ENCODE results near the gene CNIH4. TPM values are rescaled to one million over a fixed set of nuclear protein-coding genes. Genes with fewer than 3 reads are reported as not detected.
"Not testable (repeated sequence)": the region's sequence is repeated elsewhere in the genome, so short reads cannot be mapped to it uniquely, and the experiment has no call there.

Gene CNIH4
- total RNA-seq (10 to 100 TPM; 24.7 to 32.1 TPM), polyA plus RNA-seq (ENCODE audit: insufficient read depth, low read depth, low replicate concordance) (43.3 TPM)
- long read RNA-seq, donor 1, full-length matches to known transcripts: 60 of 60 reads
- long read RNA-seq, donor 1, partial matches to known transcripts: 0 of 60 reads
- long read RNA-seq, donor 1, other reads (novel, unspliced or antisense): 0 of 60 reads
- long read RNA-seq, donor 2, full-length matches to known transcripts: 36 of 36 reads
- long read RNA-seq, donor 2, partial matches to known transcripts: 0 of 36 reads
- long read RNA-seq, donor 2, other reads (novel, unspliced or antisense): 0 of 36 reads

- WGBS, 2 donors: 0 to 1% methylated on average over 33 to 70 of the region's 78 CpGs
Measured at GRCh38 chr1:224356685-224357625, at the start of gene CNIH4. Gene CNIH4 (plus strand): TSS chr1:224356879. CDS start chr1:224356925, 46 bp downstream.

DNA sequence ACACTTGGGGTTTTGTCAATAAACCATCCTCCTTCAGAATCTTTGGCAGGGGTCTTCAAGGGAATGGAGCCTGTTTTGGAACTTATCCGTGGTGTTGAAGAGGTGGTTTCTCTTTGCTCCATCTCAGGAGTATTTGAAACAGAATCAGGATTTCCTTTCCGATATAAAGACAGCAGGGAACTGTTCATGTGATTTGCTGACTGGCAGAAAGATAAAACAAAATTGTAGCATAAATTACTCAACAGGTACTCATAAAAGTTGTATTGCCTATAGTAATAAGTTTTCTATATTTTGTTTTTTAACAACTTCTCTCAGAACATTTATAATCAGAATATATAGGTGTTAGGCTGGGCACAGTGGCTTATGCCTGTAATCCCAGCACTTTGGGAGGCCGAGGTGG is 48.6 kb upstream of the CNIH4 start:
- 86 to 91% methylated on average over 3 of the region's 3 CpGs for WGBS, 2 donors

More at GRCh38 chr1:224356685-224357625, at the start of gene CNIH4:
- peak within 1 kb of the TSS; percentile 71 to 92 for H3K27ac ChIP-seq
- no peaks in the 10 kb centered on the region for H3K9me3 ChIP-seq
- peaks cover 17% of the 10 kb centered on the region for H3K4me1 ChIP-seq
- peak; percentile 42 for TF ChIP-seq POLR2A (IDR thresholded peaks at IDR 0.05)
- TF ChIP-seq, protein P1, sequence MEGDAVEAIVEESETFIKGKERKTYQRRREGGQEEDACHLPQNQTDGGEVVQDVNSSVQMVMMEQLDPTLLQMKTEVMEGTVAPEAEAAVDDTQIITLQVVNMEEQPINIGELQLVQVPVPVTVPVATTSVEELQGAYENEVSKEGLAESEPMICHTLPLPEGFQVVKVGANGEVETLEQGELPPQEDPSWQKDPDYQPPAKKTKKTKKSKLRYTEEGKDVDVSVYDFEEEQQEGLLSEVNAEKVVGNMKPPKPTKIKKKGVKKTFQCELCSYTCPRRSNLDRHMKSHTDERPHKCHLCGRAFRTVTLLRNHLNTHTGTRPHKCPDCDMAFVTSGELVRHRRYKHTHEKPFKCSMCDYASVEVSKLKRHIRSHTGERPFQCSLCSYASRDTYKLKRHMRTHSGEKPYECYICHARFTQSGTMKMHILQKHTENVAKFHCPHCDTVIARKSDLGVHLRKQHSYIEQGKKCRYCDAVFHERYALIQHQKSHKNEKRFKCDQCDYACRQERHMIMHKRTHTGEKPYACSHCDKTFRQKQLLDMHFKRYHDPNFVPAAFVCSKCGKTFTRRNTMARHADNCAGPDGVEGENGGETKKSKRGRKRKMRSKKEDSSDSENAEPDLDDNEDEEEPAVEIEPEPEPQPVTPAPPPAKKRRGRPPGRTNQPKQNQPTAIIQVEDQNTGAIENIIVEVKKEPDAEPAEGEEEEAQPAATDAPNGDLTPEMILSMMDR (IDR thresholded peaks at IDR 0.05): no peak
- H3K36me3 ChIP-seq (ENCODE audit: low read depth, missing control alignments): no peaks in the 10 kb centered on the region
- DNase-seq: peak; percentile 96
- no peaks in the 10 kb centered on the region for H3K27me3 ChIP-seq
- peak within 1 kb of the TSS; percentile 74 to 96 for H3K4me3 ChIP-seq
- intact Hi-C loops (cut with DNase I; ENCODE audit: low total_unique reads): no loop called here

GRCh38 chr1:224311503-224311902 is 45.2 kb upstream of the CNIH4 start:
- 94 to 100% methylated on average over 1 of the region's 1 CpG for WGBS, 2 donors
- H3K36me3 ChIP-seq (ENCODE audit: low read depth, missing control alignments); DNase-seq: not testable (repeated sequence)

More for the DNA sequence above, 48.6 kb upstream of the CNIH4 start:
- H3K27ac ChIP-seq: no peak overlapping the region
- no peaks in the 10 kb centered on the region for H3K9me3 ChIP-seq
- DNase-seq: no peak
- H3K4me1 ChIP-seq: no peaks in the 10 kb centered on the region
- H3K4me3 ChIP-seq: no peak overlapping the region
- no peak for TF ChIP-seq POLR2A (IDR thresholded peaks at IDR 0.05)
- TF ChIP-seq, protein P1 (IDR thresholded peaks at IDR 0.05): no peak
- H3K27me3 ChIP-seq: no peaks in the 10 kb centered on the region
- H3K36me3 ChIP-seq (ENCODE audit: low read depth, missing control alignments): no peaks in the 10 kb centered on the region
- intact Hi-C loops (cut with DNase I; ENCODE audit: low total_unique reads): no loop called here

DNA sequence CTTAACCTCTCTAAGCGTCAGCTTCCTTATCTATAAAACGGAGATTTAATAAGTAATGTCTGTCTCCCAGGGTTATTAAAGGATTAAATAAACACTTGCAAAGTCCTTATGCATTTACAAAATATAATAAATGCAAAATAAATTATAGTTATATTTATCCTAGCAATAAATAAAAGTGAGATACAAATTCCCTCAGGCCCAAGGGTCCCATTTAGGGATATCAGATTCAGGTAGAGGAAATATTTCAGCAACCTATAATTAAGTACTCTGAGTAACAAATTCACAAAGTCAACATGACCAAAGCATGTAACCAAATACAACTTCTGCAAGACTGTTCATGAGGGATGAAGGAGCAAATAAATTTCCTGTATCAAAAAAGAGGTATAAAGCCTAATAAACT is 44.7 kb upstream of the CNIH4 start:
- H3K9me3 ChIP-seq: no peaks in the 10 kb centered on the region
- no peak for TF ChIP-seq POLR2A (IDR thresholded peaks at IDR 0.05)
- TF ChIP-seq, protein P1 (IDR thresholded peaks at IDR 0.05): no peak
- H3K27me3 ChIP-seq: no peaks in the 10 kb centered on the region
- no peaks in the 10 kb centered on the region for H3K36me3 ChIP-seq (ENCODE audit: low read depth, missing control alignments)
- intact Hi-C loops (cut with DNase I; ENCODE audit: low total_unique reads): no loop called here
- no peak for DNase-seq
- 89 to 93% methylated on average over 2 of the region's 2 CpGs for WGBS, 2 donors
- no peak overlapping the region for H3K4me3 ChIP-seq
- no peaks in the 10 kb centered on the region for H3K4me1 ChIP-seq
- no peak overlapping the region for H3K27ac ChIP-seq

More at GRCh38 chr1:224311503-224311902, 45.2 kb upstream of the CNIH4 start:
- H3K27ac ChIP-seq; intact Hi-C loops (cut with DNase I; ENCODE audit: low total_unique reads); H3K4me1 ChIP-seq; H3K4me3 ChIP-seq; H3K9me3 ChIP-seq; H3K27me3 ChIP-seq: not testable (repeated sequence)

DNA sequence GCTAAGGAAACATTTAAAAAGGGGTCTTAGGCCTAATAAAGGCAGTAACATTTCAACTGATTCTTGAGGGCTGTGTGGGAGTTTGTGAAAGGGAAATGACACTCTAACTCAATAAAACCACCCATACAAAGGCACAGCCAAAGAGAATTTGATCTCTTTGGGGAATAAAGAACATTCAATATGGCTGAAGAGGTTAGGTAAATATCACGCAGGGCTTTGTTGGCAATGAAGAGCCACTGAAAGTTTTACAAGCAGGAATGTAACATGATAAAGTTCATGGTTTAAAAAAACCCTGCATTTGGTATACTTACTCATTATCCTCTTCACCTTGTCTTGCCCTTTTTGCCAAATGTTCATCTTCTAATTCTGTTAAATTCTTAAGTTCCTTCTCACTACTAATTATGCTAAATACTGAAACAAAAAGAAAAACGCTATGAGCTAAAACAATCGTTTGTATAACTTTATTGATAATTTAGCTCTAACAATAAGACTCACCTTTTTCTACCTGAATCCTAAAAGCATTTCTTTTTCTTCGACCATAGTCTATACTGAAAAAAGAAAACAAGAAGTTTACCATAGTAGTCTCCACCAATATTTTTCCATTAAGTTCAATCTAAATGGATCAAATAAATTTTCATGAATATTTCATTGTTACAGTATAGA is 39.2 kb upstream of the CNIH4 start:
- Histone ChIP-seq H3K4me3 (no peak overlapping the region), H3K36me3 (ENCODE audit: low read depth, missing control alignments) (no peaks in the 10 kb centered on the region), H3K27ac (no peak overlapping the region), H3K4me1 (no peaks in the 10 kb centered on the region), H3K27me3 (no peaks in the 10 kb centered on the region), H3K9me3 (no peaks in the 10 kb centered on the region)
- DNase-seq: no peak
- WGBS, 2 donors: 86 to 93% methylated on average over 4 of the region's 4 CpGs
- TF ChIP-seq, protein P1 (IDR thresholded peaks at IDR 0.05): no peak
- TF ChIP-seq POLR2A (IDR thresholded peaks at IDR 0.05): no peak
- intact Hi-C loops (cut with DNase I; ENCODE audit: low total_unique reads): no loop called here

All from testis (tissue), 5 donors.